GM21619 (cell line): ENCODE data around the gene ATP5PF.
A peak's percentile ranks its signal among the peaks of the same experiment; 100 is the strongest.
"Not testable (repeated sequence)": the region's sequence is repeated elsewhere in the genome, so short reads cannot be mapped to it uniquely, and the experiment has no call there.

ENCODE experiments used
- ATAC-seq: cut with Tn5 transposase; IDR thresholded peaks from one replicate; pipeline ENCODE4 v1.9.1; 2021; ENCODE audit not compliant: unreplicated experiment

Gene ATP5PF

DNA sequence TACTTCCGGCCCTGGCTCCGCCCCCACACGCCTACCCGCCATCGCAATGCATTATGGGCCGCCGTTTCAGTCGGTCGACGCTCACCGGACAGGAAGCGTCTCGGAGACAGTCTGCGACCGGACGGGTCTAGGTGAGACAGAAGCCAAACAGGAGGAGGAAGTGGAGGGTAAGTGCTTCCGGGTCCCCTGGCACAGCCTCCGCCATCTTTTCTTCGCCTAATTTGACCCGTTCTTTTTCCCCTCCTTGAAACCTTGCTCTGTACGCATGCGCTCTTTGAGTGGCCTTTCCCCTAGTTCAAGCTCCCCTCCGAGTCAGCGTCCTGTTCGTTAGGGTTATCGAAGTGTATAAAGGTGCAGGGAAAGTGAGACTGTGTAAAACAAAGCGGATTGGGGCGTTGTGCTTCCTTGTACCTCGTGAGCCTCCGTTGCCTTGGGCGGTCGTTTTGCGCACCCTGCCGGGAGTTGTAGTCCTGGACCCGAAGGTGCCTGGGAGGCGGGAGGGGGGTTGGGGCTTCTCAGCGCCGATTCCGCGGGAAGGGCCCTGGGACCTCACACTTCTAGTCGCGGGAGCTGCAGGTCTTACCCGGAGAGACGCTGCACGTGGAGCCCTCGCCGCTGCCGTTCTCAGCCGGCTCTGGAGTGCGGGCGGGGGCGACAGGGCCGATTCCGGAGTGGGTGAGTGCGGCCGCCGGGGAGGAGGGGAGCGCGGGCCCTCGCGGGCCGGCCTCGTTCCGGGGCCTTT lies at the start of gene ATP5PF, which contains the start of gene GABPA:
TSS of gene ATP5PF (minus strand) at position 1 of the 742 bp plus-strand sequence. CDS start 5,110 bp downstream, outside the sequence.
TSS of gene GABPA (plus strand) at position 69 of the 742 bp plus-strand sequence. CDS start 6,627 bp downstream, outside the sequence.
- ATAC-seq, result peak; percentile 87

DNA sequence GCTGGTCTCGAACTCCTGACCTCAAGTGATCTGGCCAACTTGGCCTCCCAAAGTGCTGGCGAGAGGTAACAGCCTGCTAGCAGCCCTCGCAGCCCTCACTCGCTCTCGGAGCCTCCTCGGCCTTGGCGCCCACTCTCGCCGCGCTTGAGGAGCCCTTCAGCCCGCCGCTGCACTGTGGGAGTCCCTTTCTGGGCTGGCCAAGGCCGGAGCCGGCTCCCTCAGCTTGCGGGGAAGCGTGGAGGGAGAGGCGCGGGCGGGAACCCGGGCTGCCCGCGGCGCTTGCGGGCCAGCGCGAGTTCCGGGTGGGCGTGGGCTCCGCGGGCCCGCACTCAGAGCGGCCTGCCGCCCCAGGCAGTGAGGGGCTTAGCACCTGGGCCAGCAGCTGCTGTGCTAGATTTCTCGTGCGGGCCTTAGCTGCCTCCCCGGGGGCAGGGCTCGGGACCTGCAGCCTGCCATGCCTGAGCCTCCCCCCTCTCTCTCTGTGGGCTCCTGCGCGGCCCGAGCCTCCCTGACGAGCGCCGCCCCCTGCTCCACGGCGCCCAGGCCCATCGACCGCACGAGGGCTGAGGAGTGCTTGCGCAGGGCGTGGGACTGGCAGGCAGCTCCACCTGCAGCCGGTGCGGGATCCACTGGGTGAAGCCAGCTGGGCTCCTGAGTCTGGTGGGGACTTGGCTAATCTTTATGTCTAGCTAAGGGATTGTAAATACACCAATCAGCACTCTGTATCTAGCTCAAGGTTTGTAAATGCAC lies 43.6 kb upstream of the ATP5PF start:
- not testable (repeated sequence) for ATAC-seq

- ATAC-seq, result no peak
These were observed 41.7 kb upstream of the ATP5PF start for GRCh38 chr21:25776440-25776839.

DNA sequence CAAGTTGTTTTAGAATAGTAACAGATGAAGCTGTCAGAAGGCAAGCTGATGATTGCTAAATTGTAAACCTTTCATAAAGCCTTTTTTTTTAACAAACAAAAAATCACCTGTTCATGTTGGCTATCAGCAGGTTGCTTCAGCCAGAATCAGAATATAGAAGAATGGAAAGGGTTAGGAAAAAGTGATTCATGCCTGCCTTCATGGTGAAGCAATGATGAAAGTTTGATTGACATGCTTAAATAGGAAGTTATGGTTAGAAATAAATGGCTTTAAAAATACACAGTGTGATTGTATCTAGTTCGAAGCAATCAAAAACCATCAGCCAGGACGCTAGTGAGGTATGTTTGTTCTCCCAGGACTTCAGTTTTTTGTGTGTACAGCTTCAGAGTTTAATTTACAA lies 38.0 kb upstream of the ATP5PF start:
- ATAC-seq, result no peak

- no peak for ATAC-seq
These were observed 33.2 kb upstream of the ATP5PF start for GRCh38 chr21:25767921-25768320.

- no peak for ATAC-seq
These were observed 29.4 kb upstream of the ATP5PF start for GRCh38 chr21:25764065-25764464.

- ATAC-seq, result no peak
These were observed 26.0 kb upstream of the ATP5PF start for GRCh38 chr21:25760677-25761076.

- no peak for ATAC-seq
These were observed 25.4 kb upstream of the ATP5PF start for GRCh38 chr21:25760061-25760460.

DNA sequence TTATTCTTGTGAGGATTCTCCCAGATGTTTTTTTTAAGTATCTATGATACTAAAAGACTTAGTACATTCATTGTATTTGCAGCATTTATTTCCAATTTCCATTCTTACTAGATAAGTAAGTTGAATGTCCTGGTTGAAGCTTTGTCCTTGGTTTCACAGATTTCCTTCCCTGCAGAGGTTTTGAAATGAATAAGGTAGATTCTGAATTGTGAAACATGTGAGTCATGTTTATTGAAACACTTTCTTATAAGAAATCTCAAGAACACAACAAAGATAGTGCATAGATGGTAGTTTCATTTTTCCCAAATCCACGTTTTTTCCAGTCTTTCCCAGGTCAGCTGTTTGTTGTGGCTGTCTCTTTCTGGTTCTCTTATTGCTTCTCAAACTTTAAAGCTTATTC lies 24.9 kb upstream of the ATP5PF start:
- ATAC-seq, result no peak

- no peak for ATAC-seq
These were observed 22.8 kb upstream of the ATP5PF start for GRCh38 chr21:25757531-25757930.

DNA sequence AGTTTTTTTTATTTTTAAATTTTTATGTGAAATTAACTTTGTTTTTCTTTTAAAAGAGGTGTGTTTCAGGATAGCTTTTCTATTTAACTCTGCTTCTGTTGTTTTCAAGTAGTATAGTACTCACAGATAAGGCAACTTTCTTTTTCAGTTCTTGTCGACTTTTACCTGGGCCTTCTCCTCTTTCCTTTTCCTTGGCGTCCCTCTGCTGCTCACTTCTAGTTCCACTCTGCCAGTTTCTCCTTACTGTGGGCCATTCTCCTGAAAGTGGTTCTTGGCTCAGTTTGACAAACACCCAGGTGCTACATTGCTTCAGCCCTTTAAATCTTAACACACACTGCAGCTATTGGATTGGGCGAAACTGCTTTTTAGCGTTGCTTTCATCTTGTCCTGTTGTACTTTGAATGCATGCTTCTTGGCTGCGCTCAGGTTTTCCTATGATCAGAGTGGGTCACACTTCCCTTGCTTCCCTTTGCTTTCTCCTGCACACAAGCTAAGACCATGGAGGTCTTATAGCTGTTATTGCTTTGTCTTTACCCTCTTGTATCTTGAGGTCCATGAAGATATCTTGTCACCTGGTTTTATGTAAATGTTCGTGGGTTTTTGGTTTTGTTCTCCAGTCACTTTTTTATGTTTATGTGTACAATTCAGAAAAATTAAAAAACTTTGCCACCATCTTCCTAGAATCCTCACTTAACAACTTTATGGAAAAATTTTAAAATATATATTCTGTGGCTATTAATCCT lies 21.7 kb upstream of the ATP5PF start:
- ATAC-seq, result no peak

DNA sequence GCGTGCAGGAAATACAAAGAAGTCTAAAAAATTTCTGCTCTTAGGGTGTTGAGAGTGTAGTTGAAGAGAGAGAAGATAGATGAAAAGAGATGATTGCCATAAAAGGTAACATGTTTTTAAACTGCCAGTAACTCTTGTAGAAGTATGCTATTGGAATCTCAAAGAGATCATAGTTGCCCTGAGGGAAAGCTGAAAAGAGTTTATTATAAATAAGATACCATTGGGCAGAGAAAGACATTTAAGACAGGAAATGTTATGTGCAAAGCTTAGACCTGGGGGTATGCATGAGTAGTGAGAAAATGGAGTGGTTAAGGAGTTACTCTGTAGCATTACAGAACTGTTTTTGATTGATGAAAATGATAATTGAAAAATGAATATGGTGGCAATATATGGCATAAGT lies 17.7 kb upstream of the ATP5PF start:
- ATAC-seq, result no peak

DNA sequence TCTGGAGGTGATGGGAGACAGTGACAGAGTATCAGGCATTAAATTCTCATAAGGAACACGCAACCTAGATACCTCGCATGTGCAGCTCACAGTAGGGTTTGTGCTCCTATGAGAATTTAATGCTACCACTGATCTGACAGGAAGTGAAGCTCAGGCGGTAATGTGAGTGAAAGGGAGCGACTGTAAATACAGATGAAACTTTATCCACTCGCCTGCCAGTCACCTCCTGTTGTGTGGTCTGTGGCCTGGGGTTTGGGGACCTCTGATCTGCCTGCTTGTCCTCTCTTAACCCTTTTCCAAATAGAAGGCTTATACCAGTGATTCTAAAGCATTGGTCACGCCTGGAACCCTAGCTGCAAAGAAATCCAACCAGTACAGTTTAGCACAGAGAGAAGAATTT lies 15.4 kb upstream of the ATP5PF start:
- no peak for ATAC-seq

GRCh38 chr21:25744854-25745253 lies 10.2 kb upstream of the ATP5PF start:
- no peak for ATAC-seq

- no peak for ATAC-seq
These were observed 8.2 kb upstream of the ATP5PF start for GRCh38 chr21:25742900-25743299.

- ATAC-seq, result no peak
These were observed 2.7 kb upstream of the ATP5PF start for GRCh38 chr21:25737421-25737820.

DNA sequence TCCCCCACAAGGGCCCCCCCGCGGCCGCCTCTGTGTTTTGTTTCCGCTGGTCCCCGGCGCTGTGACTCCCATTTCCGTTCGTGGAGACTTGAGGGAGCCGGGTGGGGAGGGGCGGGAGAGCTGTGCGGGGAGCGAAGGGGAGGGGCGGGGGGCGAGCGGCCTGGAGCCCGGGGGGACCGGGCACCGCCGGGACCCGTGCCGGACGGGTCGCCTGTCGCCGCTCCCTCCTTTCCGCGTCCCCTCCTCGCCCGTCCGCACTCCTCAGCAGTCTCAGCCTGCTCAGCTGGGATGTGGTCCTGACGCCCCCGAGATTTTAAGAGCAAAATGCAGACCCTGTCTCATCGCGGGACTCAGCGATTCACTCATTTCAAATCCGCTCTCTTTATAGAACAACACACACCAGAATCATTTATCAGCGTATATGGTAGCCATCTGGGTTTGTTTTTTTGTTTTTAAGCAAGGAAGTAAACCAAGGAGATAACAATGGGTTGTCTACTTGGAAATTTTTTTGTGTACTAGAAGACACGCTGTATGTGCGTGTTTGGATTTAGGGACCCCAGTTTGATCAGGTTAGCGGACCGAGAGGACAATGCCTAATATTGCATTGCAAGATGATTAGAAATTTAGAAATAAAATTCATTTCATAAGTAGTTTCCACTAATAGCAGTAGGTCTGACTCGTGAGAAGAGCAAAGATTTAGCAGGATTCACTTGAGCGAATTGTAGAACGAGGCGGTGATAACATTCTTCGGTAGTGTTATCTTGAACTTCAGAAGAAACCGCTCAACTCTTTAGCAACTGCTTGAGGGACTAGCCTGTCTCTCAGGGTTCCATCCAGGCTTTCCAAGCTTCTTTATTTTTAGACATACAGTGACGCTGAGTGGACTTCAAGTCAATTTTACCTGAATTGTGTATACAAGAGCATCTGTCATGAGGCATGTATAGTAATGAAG lies 1.2 kb upstream of the ATP5PF start:
- ATAC-seq, result peak; percentile 11

GRCh38 chr21:25734654-25734903 lies 125 bp downstream of the ATP5PF start:
- ATAC-seq, result no peak

GRCh38 chr21:25733859-25734653 lies 648 bp downstream of the ATP5PF start:
- ATAC-seq, result peak; percentile 9
